Left renal cortex interstitium (tissue), 4 donors: ENCODE data around the gene MRPL21. TPM values are rescaled to one million over a fixed set of nuclear protein-coding genes. Genes with fewer than 3 reads are reported as not detected.
A peak's percentile ranks its signal among the peaks of the same experiment; 100 is the strongest.

Experiments used
- DNase-seq, 4 donors: peaks; one replicate each; pipeline ENCODE4 v3.0.0-alpha.2; 2013; ENCODE audit warnings: low read depth in 4 of 4, low spot score in 2 of 4, missing footprints in 1 of 4
- polyA plus RNA-seq, 4 donors: library from polyadenylated mRNA; unstranded; fragments of 120-200 nt; gene quantifications; one replicate each; pipeline ENCODE4 v1.2.1, GENCODE V29; 2013; ENCODE audit not compliant: insufficient read length in 4 of 4

The MRPL21 gene
- polyA plus RNA-seq = 10 to 100 TPM; 67.5 to 81.3 (median 76.1) TPM

GRCh38 chr11:68903288-68904247 lies at the start of gene MRPL21, which contains the start of gene IGHMBP2:
Gene MRPL21, minus strand, starts transcription at chr11:68903832. Its CDS starts 22 bp downstream, at chr11:68903810.
Gene IGHMBP2, plus strand, starts transcription at chr11:68903891. Its CDS starts 62 bp downstream, at chr11:68903953.
- peak in 3 of 4 donors; percentile 55 to 69 (median 64) for DNase-seq

DNA sequence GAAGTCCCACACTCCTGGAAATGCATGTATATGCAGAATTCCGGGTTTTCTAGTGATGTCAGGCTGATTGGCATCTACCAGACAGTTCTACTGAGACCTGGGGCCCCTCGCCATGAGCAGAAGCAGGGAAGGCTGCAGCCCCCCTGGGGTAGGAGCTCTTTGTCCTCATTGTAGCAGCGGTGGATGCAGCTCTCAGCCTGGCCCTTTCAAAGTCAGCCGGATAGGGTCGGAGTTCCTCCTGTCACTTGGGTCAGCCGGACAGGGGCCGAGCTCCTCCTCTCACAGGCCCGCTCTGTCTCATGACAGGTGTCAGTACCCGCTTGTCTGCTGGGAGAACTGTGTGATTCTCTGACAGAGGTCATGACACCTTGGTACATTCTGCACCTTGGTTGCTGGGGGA lies 47.1 kb upstream of the MRPL21 start:
- DNase-seq = no peak

DNA sequence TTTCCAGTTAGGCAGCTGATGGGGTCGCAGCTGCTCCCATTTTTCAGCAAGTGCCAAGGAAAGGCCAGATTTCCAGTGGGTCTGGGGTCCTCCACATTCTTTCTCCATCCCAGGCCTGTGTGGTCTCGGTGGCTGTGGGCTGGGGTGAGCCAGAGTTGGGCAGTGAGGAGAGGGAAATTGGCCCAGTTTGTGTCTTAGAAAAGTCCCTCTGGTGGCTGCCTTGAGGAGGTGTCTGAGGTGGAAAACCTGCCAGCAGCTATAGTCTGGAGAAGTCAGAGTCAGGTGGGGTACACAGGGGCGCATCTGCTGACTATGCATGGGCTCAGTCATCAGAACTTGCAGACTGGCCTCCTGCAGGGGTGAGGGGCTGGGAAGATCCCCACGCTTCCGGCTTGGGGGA lies 46.6 kb upstream of the MRPL21 start:
- DNase-seq = no peak

- no peak for DNase-seq
Observed at GRCh38 chr11:68948935-68949334, 45.3 kb upstream of the MRPL21 start.

DNA sequence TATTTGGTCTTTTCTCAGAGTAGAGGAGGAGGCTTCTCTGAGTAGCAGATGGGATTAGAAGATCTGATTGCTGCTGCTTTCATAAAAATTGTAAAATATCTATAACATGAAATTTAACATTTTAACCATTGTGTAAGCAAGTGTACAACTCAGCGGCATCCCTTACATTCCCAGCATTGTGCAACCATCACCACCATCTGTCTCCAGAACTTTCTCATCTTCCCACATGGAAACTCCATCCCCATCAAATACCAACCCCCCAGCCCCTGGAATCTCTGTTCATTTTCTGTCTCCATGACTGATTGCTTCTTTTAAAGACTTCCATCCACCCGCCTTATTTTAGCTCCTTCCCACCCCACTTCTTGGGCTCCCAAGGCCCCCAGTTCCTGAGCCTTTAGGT lies 44.9 kb upstream of the MRPL21 start:
- no peak for DNase-seq

- no peak for DNase-seq
Observed at GRCh38 chr11:68947151-68947550, 43.5 kb upstream of the MRPL21 start.

DNA sequence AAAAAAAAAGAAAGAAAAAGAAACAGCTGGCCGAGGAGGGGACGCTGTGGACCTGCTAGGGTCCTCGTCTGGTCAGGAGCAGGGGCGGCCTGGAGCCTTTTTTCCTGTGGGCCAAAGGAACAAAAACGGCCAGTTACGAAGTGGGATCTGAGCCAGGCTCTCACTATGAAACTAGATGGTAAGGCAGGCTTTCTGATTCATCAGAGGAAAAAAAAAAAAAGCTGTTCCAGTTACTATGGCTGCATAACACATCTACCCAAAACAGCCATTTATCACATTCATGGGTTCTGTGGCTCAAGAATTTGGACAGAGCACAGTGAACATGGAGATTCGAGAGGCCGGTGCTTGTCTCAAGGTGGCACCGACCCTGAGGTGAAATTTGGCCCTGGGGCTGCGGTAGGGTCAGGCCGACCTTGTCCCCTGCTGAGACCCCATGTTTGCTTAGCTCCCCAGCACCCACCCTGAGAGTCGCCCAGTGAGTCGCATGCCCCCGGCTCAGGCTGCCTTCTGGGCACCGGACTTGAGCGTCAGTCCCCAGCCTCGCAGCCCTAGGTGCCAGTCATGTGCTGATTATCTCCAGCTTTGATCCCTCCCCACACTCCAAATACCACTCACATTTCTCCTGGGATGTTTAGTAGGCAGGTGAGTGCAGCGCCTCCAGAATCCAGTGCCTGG lies 42.9 kb upstream of the MRPL21 start:
- DNase-seq = peak; percentile 7 to 44 (median 36)

GRCh38 chr11:68942751-68943271 lies 39.2 kb upstream of the MRPL21 start:
- DNase-seq = no peak

GRCh38 chr11:68942095-68942620 lies 38.5 kb upstream of the MRPL21 start:
- DNase-seq = no peak

GRCh38 chr11:68941324-68942094 lies 37.9 kb upstream of the MRPL21 start:
- DNase-seq = no peak

DNA sequence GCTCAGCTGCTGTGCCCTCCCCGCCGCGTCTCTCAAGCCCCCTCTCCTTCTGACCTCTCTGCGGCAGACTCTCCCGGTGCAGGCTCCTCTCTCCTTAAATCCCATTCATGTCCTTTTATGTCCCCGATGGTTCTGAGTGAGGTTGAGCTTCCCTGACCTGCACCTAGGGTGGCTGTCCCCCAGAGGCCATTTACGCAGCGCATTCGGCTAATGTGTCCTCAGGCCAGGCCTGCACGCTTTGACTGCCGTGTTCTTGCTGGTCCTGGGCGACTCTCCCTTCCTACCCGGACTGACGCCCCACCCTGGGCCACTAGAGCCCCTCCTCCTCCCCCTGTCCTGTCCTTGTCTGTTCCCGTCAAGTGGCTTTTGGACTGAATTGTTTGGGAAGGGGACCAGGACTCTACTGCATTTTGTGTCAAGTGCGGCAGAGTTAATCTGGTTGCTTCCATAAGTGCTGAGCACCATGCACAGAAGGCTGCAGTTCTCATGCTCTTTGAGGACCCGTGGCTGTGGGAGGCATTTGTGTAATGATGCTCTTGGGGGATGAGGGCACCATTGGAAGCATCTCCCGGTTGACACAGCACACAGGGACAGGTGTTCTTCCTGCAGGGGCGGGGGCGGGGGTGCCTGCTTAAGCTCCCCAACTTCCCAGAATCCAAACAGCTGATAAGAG lies 37.2 kb upstream of the MRPL21 start:
- no peak for DNase-seq

- no peak for DNase-seq
Observed at GRCh38 chr11:68939583-68940555, 36.2 kb upstream of the MRPL21 start.

DNA sequence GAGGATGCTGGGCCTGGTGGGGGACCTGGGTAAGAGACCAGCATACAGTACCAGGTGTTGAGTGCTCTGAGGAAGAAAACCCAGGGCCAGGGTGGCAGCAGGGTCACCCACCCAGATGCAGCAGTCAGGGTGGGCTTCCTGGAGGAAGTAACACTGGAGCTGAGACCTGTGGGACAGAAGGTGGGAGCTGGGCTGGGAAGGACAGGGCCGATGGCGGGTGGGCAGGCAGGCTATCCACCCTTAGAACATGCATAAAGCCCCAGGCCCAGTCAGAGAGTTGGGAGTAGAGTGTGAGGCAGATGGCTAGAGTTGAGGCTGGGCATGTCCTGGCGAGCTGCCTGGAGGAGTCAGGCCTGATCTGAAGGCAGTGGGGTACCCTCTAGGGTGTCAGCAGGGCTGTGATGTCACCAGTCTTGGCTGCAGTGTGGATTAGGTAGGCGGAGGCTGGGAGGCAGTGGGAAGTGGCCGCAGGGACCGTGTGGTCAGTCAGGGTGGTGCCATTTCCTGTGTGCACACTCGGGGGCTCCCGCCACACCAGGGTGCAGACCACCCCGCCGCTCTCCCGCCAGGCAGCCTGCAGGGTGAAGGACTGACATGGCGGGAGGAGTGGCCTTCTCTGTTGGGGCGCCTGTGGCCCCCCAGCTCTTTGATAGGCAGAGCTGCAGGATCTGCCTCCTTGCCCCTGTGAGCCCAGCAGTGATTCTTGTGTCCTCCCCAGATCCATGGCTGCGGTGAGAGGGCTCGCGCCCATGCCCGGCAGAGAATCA lies 35.4 kb upstream of the MRPL21 start:
- DNase-seq = no peak

DNA sequence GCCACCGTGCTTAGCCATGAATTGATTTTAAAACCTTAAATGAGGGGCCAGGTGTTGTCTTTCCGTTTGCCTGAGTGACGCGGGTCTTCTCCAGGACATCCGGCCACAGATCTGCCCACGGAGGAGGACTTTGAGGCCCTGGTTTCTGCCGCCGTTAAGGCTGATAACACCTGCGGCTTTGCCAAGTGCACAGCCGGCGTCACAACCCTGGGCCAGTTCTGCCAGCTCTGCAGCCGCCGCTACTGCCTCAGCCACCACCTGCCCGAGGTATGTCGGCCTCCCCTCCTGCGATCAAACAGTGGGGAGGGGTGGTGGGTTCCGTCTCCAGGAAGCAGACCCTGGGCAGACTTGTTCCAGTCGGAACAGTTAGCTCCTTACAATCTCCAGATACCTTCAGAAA lies 34.5 kb upstream of the MRPL21 start:
- DNase-seq = no peak

DNA sequence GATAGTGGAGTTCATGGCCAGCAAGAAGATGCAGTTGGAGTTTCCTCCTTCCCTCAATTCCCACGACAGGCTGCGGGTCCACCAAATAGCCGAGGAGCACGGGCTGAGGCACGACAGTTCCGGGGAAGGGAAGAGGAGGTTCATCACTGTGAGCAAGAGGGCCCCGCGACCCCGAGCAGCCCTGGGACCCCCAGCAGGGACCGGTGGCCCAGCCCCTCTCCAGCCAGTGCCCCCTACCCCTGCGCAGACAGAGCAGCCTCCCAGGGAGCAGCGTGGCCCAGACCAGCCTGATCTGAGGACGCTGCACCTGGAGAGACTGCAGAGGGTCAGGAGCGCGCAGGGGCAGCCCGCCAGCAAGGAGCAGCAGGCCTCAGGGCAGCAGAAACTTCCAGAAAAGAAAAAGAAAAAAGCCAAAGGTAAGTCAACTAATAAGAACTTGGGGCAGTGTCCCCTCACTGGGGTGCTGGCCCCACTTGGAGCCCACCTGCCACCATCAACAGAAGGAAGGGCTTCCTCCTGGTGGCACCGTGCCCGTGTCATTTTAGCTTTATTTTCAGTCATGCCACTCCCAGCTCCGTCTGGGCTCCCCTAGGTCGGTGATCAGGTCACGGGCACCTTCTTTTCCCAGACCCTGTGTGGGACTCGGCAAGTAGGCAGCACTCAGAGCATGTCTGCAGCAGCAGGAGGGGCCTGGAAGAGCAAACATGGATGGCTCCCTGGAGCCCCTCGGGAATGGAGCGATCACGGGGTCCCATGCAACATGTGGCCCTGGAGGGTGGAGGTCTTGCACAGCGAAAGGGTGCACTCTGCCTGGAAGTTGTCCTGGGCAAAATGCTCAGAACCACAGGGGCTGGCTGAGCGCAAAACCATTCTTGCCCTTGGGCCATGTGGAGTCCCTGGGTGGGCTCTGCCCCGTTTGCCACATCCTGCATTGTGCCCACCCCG lies 33.3 kb upstream of the MRPL21 start:
- DNase-seq = no peak

- DNase-seq = no peak
Observed at GRCh38 chr11:68936358-68936636, 32.7 kb upstream of the MRPL21 start.
